K562 (cell line): ENCODE results near the gene LY6G5B. TPM values are rescaled to one million over a fixed set of nuclear protein-coding genes. Genes with fewer than 3 reads are reported as not detected.
A peak's percentile ranks its signal among the peaks of the same experiment; 100 is the strongest.

Source experiments
- CREB1 ChIP-seq, 2 experiments: sonication (generic) in 1 of 2; formaldehyde crosslinking in 1 of 2; IDR thresholded peaks; 2 replicates each; pipeline versions ENCODE4 v1.6.1 to v1.8.0; 2012 to 2022; ENCODE audit warnings: inconsistent platforms in 1 of 2, mild to moderate bottlenecking in 1 of 2, missing genetic modification reagents in 1 of 2, moderate library complexity in 1 of 2
- E2F8 ChIP-seq: fragments of 450-650 bp; IDR thresholded peaks from 2 replicates; pipeline ENCODE4 v1.7.1; 2018; ENCODE audit warnings: mild to moderate bottlenecking, low read depth; ENCODE audit not compliant: partially characterized antibody
- EP300 ChIP-seq: IDR thresholded peaks from 2 replicates; pipeline ENCODE4 v1.6.1; 2012; ENCODE audit warnings: low read length, improper control_type of control experiment
- FOXA3 ChIP-seq, 2 experiments: fragments of 450-650 bp in 1 of 2; sonication (generic) in 1 of 2; formaldehyde crosslinking; IDR thresholded peaks in 1 of 2; conservative IDR thresholded peaks in 1 of 2; 2 replicates each; pipeline versions ENCODE4 v1.4.0 to v1.8.0; 2020 to 2022; ENCODE audit warnings: mild to moderate bottlenecking in 2 of 2, missing genetic modification reagents in 1 of 2
- FOXP1 ChIP-seq: sonication (generic); formaldehyde crosslinking; IDR thresholded peaks from 2 replicates; pipeline ENCODE4 v1.8.0; 2022; ENCODE audit warnings: mild to moderate bottlenecking, missing genetic modification reagents
- HMG20A ChIP-seq: fragments of 450-650 bp; formaldehyde crosslinking; conservative IDR thresholded peaks from 2 replicates; pipeline ENCODE4 v1.4.0; 2020; ENCODE audit warnings: mild to moderate bottlenecking, mixed read lengths
- KDM5B ChIP-seq: fragments of 200-600 bp; sonication (generic); IDR thresholded peaks from 2 replicates; pipeline ENCODE4 v1.6.1; 2012; ENCODE audit warnings: low read depth, mild to moderate bottlenecking, moderate library complexity, low read length, control low read depth, inconsistent platforms; ENCODE audit not compliant: insufficient replicate concordance
- L3MBTL2 ChIP-seq: fragments of 450-650 bp; IDR thresholded peaks from 2 replicates; pipeline ENCODE4 v1.6.1; 2016; ENCODE audit warnings: mild to moderate bottlenecking, moderate library complexity
- MTA3 ChIP-seq: fragments of 450-650 bp; formaldehyde crosslinking; IDR thresholded peaks from 2 replicates; pipeline ENCODE4 v1.6.1; 2017; ENCODE audit warnings: mild to moderate bottlenecking, borderline replicate concordance
- NONO ChIP-seq, 2 experiments: fragments of 200-400 bp in 1 of 2; fragments of 450-650 bp in 1 of 2; formaldehyde crosslinking in 1 of 2; IDR thresholded peaks; 2 replicates each; pipeline ENCODE4 v1.6.1; 2017; ENCODE audit warnings: low read depth in 2 of 2, mild to moderate bottlenecking in 2 of 2, moderate library complexity in 2 of 2, low read length in 1 of 2
- PKNOX1 ChIP-seq: fragments of 450-650 bp; IDR thresholded peaks from 2 replicates; pipeline ENCODE4 v1.6.1; 2016
- RBFOX2 ChIP-seq: fragments of 200-400 bp; formaldehyde crosslinking; IDR thresholded peaks from 2 replicates; pipeline ENCODE4 v1.6.1; 2017; ENCODE audit warnings: low read depth, mild to moderate bottlenecking, low read length, moderate library complexity
- ZHX1 ChIP-seq: fragments of 150-350 bp; conservative IDR thresholded peaks from 2 replicates; pipeline ENCODE4 v1.6.1; 2014; ENCODE audit warnings: low read length
- ZNF12 ChIP-seq: sonication (generic); formaldehyde crosslinking; IDR thresholded peaks from 2 replicates; pipeline ENCODE4 v1.4.0; 2020; ENCODE audit warnings: mild to moderate bottlenecking, missing genetic modification reagents
- ZNF592 ChIP-seq: fragments of 450-650 bp; IDR thresholded peaks from 2 replicates; pipeline ENCODE4 v1.6.1; 2017; ENCODE audit warnings: antibody characterized with exemption, mild to moderate bottlenecking
- ZNF696 ChIP-seq: fragments of 250-450 bp; sonication (Bioruptor Pico); conservative IDR thresholded peaks from 2 replicates; pipeline ENCODE4 v1.4.0; 2020; ENCODE audit warnings: mild to moderate bottlenecking, moderate library complexity
- ZNF76 ChIP-seq: fragments of 250-450 bp; sonication (Bioruptor Pico); IDR thresholded peaks from 2 replicates; pipeline ENCODE4 v1.4.0; 2020; ENCODE audit warnings: mild to moderate bottlenecking, moderate library complexity, borderline replicate concordance
- polyA plus RNA-seq, 8 experiments: library from polyadenylated mRNA; depleted of rRNA in 4 of 8; stranded (reverse) in 5 of 8; unstranded in 3 of 8; fragments of >200 nt; fragmentation: Nextera tagmentation in 2 of 8; fragmentation: Illumina TruSeq in 1 of 8; extraction: Ambion mirVana in 2 of 8; extraction: Trizol in 1 of 8; gene quantifications; 2 replicates each; pipeline versions ENCODE4 v1.2.1 to v1.2.3, GENCODE V29; 2011 to 2014; ENCODE audit warnings: inconsistent platforms in 1 of 8, missing spikeins in 1 of 8
- total RNA-seq, 7 experiments: library from RNA; depleted of rRNA in 6 of 7; stranded (reverse); fragments of >200 nt in 6 of 7; fragmentation: Illumina TruSeq in 2 of 7; extraction: Trizol in 2 of 7; gene quantifications; 2 replicates each; pipeline versions ENCODE4 v1.2.1 to v1.2.3, GENCODE V29; 2011 to 2021; ENCODE audit warnings: low replicate concordance in 1 of 7

Gene LY6G5B
- total and polyA plus RNA-seq, 9 of the 15 experiments (the other 6 are each of a cell fraction or from before 2014, with no cell fraction given): 6.0 to 27.0 (median 7.5) TPM

- TF ChIP-seq FOXP1 (CRISPR knock-in tag) (no peak), L3MBTL2 (no peak), NONO (IDR thresholded peaks at IDR 0.05; ENCODE audit: low read depth in 2 of 2, low read length in 1 of 2) (no peak), ZNF12 (CRISPR knock-in tag) (no peak), ZNF76 (CRISPR knock-in tag) (no peak), ZHX1 (no peak), PKNOX1 (no peak), E2F8 (no peak), ZNF696 (CRISPR knock-in tag) (no peak), KDM5B (no peak), CREB1 (IDR thresholded peaks at IDR 0.05) (no peak), CREB1 (CRISPR knock-in tag; IDR thresholded peaks at IDR 0.05) (no peak), EP300 (no peak), MTA3 (0 out of 2 replicates have a peak, but pooled peaks have one; percentile 32), HMG20A (no peak), ZNF592 (no peak), RBFOX2 (no peak), FOXA3 (CRISPR knock-in tag; conservative IDR thresholded peaks at IDR 0.05 in 1 of 2, IDR thresholded peaks at IDR 0.05 in 1 of 2) (0 out of 4 replicates have a peak, but pooled peaks of 1 of the 2 experiments have one; percentile 36)
These were observed 8.2 kb downstream of the LY6G5B start (continued) for GRCh38 chr6:31677955-31678354.
